ENCODE results near the gene BIRC6. TPM values are rescaled to one million over a fixed set of nuclear protein-coding genes. Genes with fewer than 3 reads are reported as not detected.

The BIRC6 gene
- total and polyA plus RNA-seq, 2 donors (not counting 1 experiment from before 2014, with no cell fraction given), result 46.7 to 162 TPM

DNA sequence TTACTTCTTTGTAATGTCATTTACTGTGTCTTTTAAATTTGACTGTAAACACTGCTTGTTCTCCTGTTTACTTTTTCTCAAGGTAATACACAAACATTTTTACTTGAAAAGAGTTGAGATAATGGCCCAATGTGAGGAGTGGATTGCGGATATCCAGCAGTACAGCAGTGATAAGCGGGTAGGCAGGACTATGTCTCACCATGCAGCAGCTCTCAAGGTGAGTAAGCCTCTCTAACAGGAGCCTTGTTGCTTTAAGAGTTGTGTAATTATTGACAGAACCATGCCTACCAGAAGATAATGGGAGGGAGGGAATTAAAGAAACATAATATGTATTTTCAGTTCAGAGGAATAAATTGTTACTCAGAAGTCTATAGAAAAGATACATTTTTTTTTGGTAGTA is 254.5 kb downstream of the BIRC6 start:
- H3K36me3 ChIP-seq (ENCODE audit: control insufficient read depth, insufficient read depth, low read length), result no peaks in the 10 kb centered on the region
- no peak overlapping the region for H3K4me2 ChIP-seq (ENCODE audit: extremely low read depth, insufficient read depth, low read length)
- no peaks in the 10 kb centered on the region for H4K20me1 ChIP-seq (ENCODE audit: control insufficient read depth, extremely low read depth, insufficient read depth, low read length)
- DNase-seq (ENCODE audit: low read depth in 2 of 2), result no peak
- H2AFZ ChIP-seq (ENCODE audit: low read length), result no peak overlapping the region
- no peaks in the 10 kb centered on the region for H3K79me2 ChIP-seq (ENCODE audit: control insufficient read depth, insufficient read depth, low read length)
- H3K4me3 ChIP-seq (replicated peaks in 1 of 4; ENCODE audit: control extremely low read depth in 1 of 4, insufficient read depth in 1 of 4, low read depth in 3 of 4, low read length in 4 of 4), result no peak overlapping the region
- no peak overlapping the region for H3K27ac ChIP-seq (ENCODE audit: insufficient read depth, low read length)
- TF ChIP-seq, protein P1, sequence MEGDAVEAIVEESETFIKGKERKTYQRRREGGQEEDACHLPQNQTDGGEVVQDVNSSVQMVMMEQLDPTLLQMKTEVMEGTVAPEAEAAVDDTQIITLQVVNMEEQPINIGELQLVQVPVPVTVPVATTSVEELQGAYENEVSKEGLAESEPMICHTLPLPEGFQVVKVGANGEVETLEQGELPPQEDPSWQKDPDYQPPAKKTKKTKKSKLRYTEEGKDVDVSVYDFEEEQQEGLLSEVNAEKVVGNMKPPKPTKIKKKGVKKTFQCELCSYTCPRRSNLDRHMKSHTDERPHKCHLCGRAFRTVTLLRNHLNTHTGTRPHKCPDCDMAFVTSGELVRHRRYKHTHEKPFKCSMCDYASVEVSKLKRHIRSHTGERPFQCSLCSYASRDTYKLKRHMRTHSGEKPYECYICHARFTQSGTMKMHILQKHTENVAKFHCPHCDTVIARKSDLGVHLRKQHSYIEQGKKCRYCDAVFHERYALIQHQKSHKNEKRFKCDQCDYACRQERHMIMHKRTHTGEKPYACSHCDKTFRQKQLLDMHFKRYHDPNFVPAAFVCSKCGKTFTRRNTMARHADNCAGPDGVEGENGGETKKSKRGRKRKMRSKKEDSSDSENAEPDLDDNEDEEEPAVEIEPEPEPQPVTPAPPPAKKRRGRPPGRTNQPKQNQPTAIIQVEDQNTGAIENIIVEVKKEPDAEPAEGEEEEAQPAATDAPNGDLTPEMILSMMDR (conservative IDR thresholded peaks at IDR 0.05 in 1 of 2, IDR thresholded peaks at IDR 0.05 in 1 of 2; ENCODE audit: low read depth in 1 of 2, low read length in 2 of 2), result no peak
- no peak for TF ChIP-seq EZH2 (IDR thresholded peaks at IDR 0.05; ENCODE audit: low read length, missing control alignments)
- no peaks in the 10 kb centered on the region for H3K9me3 ChIP-seq (ENCODE audit: control insufficient read depth, insufficient read depth, low read depth, low read length)
- H3K4me1 ChIP-seq (ENCODE audit: control insufficient read depth, extremely low read depth, insufficient read depth, low read length), result no peaks in the 10 kb centered on the region
- H3K9ac ChIP-seq (ENCODE audit: insufficient read depth, low read length), result no peak overlapping the region
- H3K27me3 ChIP-seq (ENCODE audit: control insufficient read depth, insufficient read depth, low read length), result no peaks in the 10 kb centered on the region

DNA sequence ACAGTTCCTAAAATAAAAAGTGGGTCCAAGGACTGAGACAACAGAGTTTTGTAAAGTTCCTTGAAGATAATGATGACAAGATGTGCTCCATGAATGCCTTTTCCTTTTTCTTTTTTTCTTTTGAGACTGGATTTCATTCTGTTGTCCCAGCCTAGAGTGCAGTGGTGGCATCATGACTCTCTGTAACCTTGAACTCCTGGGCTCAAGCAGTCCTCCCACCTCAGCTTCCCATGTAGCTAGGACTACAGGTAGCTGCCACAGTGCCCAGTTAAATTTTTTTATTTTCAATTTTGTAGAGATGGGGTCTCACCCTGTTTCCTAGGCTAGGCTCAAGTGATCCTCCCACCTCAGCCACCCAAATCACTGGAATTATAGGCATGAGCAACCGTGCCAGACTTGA is 254.9 kb downstream of the BIRC6 start:
- no peak overlapping the region for H3K4me2 ChIP-seq (ENCODE audit: extremely low read depth, insufficient read depth, low read length)
- H3K4me3 ChIP-seq (replicated peaks in 1 of 4; ENCODE audit: control extremely low read depth in 1 of 4, insufficient read depth in 1 of 4, low read depth in 3 of 4, low read length in 4 of 4), result no peak overlapping the region
- H3K27me3 ChIP-seq (ENCODE audit: control insufficient read depth, insufficient read depth, low read length), result no peaks in the 10 kb centered on the region
- H3K4me1 ChIP-seq (ENCODE audit: control insufficient read depth, extremely low read depth, insufficient read depth, low read length), result no peaks in the 10 kb centered on the region
- no peak for DNase-seq (ENCODE audit: low read depth in 2 of 2)
- H3K27ac ChIP-seq (ENCODE audit: insufficient read depth, low read length), result no peak overlapping the region
- H3K36me3 ChIP-seq (ENCODE audit: control insufficient read depth, insufficient read depth, low read length), result no peaks in the 10 kb centered on the region
- H3K9me3 ChIP-seq (ENCODE audit: control insufficient read depth, insufficient read depth, low read depth, low read length), result no peaks in the 10 kb centered on the region
- no peak overlapping the region for H3K9ac ChIP-seq (ENCODE audit: insufficient read depth, low read length)
- H2AFZ ChIP-seq (ENCODE audit: low read length), result no peak overlapping the region
- H3K79me2 ChIP-seq (ENCODE audit: control insufficient read depth, insufficient read depth, low read length), result no peaks in the 10 kb centered on the region
- no peaks in the 10 kb centered on the region for H4K20me1 ChIP-seq (ENCODE audit: control insufficient read depth, extremely low read depth, insufficient read depth, low read length)
- TF ChIP-seq EZH2 (IDR thresholded peaks at IDR 0.05; ENCODE audit: low read length, missing control alignments), result no peak
- TF ChIP-seq, protein P1 (conservative IDR thresholded peaks at IDR 0.05 in 1 of 2, IDR thresholded peaks at IDR 0.05 in 1 of 2; ENCODE audit: low read depth in 1 of 2, low read length in 2 of 2), result no peak

DNA sequence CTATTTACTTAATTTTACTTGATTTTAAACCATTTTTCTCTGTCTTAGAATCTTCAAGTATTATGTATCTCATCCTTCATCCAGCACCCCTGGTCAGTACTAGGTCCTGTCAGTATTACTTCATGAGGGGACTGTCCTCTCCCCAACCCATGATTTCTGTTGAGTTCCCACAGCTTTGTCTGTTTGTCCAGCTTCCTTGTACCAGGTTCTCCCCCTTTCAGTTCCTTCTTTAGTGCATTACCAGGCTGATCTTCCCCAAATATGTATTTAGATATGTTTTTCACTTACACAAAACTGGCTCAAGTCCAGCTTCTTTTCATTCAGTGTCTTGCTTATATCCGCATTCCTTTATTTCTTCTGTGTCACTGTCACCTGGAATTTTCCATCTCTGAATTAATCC is 257.3 kb downstream of the BIRC6 start:
- no peaks in the 10 kb centered on the region for H3K4me1 ChIP-seq (ENCODE audit: control insufficient read depth, extremely low read depth, insufficient read depth, low read length)

More for the DNA sequence above, 257.3 kb downstream of the BIRC6 start:
- H3K79me2 ChIP-seq (ENCODE audit: control insufficient read depth, insufficient read depth, low read length), result no peaks in the 10 kb centered on the region
- no peak overlapping the region for H3K27ac ChIP-seq (ENCODE audit: insufficient read depth, low read length)
- peaks cover 3% of the 10 kb centered on the region for H3K36me3 ChIP-seq (ENCODE audit: control insufficient read depth, insufficient read depth, low read length)
- H3K4me3 ChIP-seq (replicated peaks in 1 of 4; ENCODE audit: control extremely low read depth in 1 of 4, insufficient read depth in 1 of 4, low read depth in 3 of 4, low read length in 4 of 4), result no peak overlapping the region
- H3K9me3 ChIP-seq (ENCODE audit: control insufficient read depth, insufficient read depth, low read depth, low read length), result no peaks in the 10 kb centered on the region
- H3K9ac ChIP-seq (ENCODE audit: insufficient read depth, low read length), result no peak overlapping the region
- TF ChIP-seq EZH2 (IDR thresholded peaks at IDR 0.05; ENCODE audit: low read length, missing control alignments), result no peak
- TF ChIP-seq, protein P1 (conservative IDR thresholded peaks at IDR 0.05 in 1 of 2, IDR thresholded peaks at IDR 0.05 in 1 of 2; ENCODE audit: low read depth in 1 of 2, low read length in 2 of 2), result no peak
- H4K20me1 ChIP-seq (ENCODE audit: control insufficient read depth, extremely low read depth, insufficient read depth, low read length), result no peaks in the 10 kb centered on the region
- H3K27me3 ChIP-seq (ENCODE audit: control insufficient read depth, insufficient read depth, low read length), result no peaks in the 10 kb centered on the region
- DNase-seq (ENCODE audit: low read depth in 2 of 2), result no peak
- H3K4me2 ChIP-seq (ENCODE audit: extremely low read depth, insufficient read depth, low read length), result no peak overlapping the region
- H2AFZ ChIP-seq (ENCODE audit: low read length), result no peak overlapping the region

Data from fibroblast of lung (primary cell).